HCT116 (cell line): ENCODE data around the gene MICAL3. TPM values are rescaled to one million over a fixed set of nuclear protein-coding genes. Genes with fewer than 3 reads are reported as not detected.
A peak's percentile ranks its signal among the peaks of the same experiment; 100 is the strongest.

Experiments
- ATAC-seq: fragments of 200-7000 bp; cut with Tn5 transposase; 2 replicates; pipeline ENCODE4 v1.9.1; 2020; ENCODE audit warnings: mild to moderate bottlenecking, moderate library complexity
- BruUV-seq: library from RNA; stranded (reverse); fragments of 400-500 nt; replicated peaks from 2 replicates; lab custom pipeline; 2021; lab: Mats Ljungman, UMichigan
- CTCF ChIA-PET: fragments of 300-600 bp; sonication (Branson Sonifier 250); formaldehyde crosslinking; loops from one replicate; lab custom pipeline; 2021; ENCODE audit warnings: antibody characterized with exemption; lab: Charles Lee
- POLR2A ChIA-PET: fragments of 300-600, 350-600 bp; sonication (Branson Sonifier 250); formaldehyde crosslinking; loops from one replicate; lab custom pipeline; 2021; ENCODE audit warnings: antibody characterized with exemption; lab: Charles Lee
- RAD21 ChIA-PET, 2 experiments: fragments of 300-600 bp; sonication (Branson Sonifier 250); formaldehyde crosslinking; loops; one replicate each; lab custom pipeline; 2023; ENCODE audit warnings: low total read pairs in 2 of 2; ENCODE audit not compliant: uncharacterized antibody in 2 of 2, unreplicated experiment in 2 of 2, low non-redundant PET in 1 of 2; lab: Charles Lee
- DNase-seq: peaks from one replicate; pipeline ENCODE4 v3.0.0-alpha.2; 2010; ENCODE audit warnings: low read depth, low spot score
- H2AFZ ChIP-seq: fragments of 200-600 bp; shearing (Covaris generic), sonication (generic); 2 replicates; pipeline ENCODE4 v1.6.1; 2017; ENCODE audit warnings: low read depth, mixed run types, mixed read lengths, antibody characterized with exemption, low read length; ENCODE audit not compliant: poor library complexity, severe bottlenecking
- H3K27ac ChIP-seq: 2 replicates; pipeline ENCODE4 v1.5.1; 2012; ENCODE audit warnings: low read depth, low read length
- H3K27me3 ChIP-seq: fragments of 200-600 bp; sonication (generic); 2 replicates; pipeline ENCODE4 v1.6.1; 2016; ENCODE audit warnings: mixed run types, low read length, mixed read lengths; ENCODE audit not compliant: insufficient read depth
- H3K36me3 ChIP-seq, 2 experiments: fragments of 200-500 bp in 1 of 2; fragments of 200-600 bp in 1 of 2; sonication (Bioruptor generic) in 1 of 2; sonication (generic) in 1 of 2; 2 replicates each; pipeline versions ENCODE4 v1.5.1 to v1.6.1; 2014 to 2016; ENCODE audit warnings: low read length in 2 of 2, inconsistent platforms in 1 of 2, mixed read lengths in 1 of 2, mixed run types in 1 of 2; ENCODE audit not compliant: insufficient read depth in 2 of 2, control insufficient read depth in 1 of 2
- H3K4me1 ChIP-seq, 2 experiments: fragments of 200-600 bp in 1 of 2; sonication (generic) in 1 of 2; 2 replicates each; pipeline versions ENCODE4 v1.5.1 to v1.6.1; 2012 to 2017; ENCODE audit warnings: low read length in 2 of 2, inconsistent platforms in 1 of 2, mild to moderate bottlenecking in 1 of 2, mixed read lengths in 1 of 2, mixed run types in 1 of 2, moderate library complexity in 1 of 2; ENCODE audit not compliant: insufficient read depth in 2 of 2, control insufficient read depth in 1 of 2
- H3K4me2 ChIP-seq: fragments of 200-600 bp; sonication (generic); 2 replicates; pipeline ENCODE4 v1.6.1; 2017; ENCODE audit warnings: mixed run types, low read length, mixed read lengths
- H3K4me3 ChIP-seq, 2 experiments: fragments of 200-600 bp in 1 of 2; sonication (generic) in 1 of 2; replicated peaks in 1 of 2; 2 replicates each; pipeline ENCODE4 v1.5.1; 2011 to 2016; ENCODE audit warnings: low read length in 2 of 2, control low read depth in 1 of 2, low read depth in 1 of 2, mild to moderate bottlenecking in 1 of 2, mixed read lengths in 1 of 2, mixed run types in 1 of 2
- H3K79me2 ChIP-seq: fragments of 200-600 bp; sonication (generic); 2 replicates; pipeline ENCODE4 v1.6.1; 2017; ENCODE audit warnings: mild to moderate bottlenecking, mixed run types, low read length, moderate library complexity, mixed read lengths; ENCODE audit not compliant: insufficient read depth
- H3K9ac ChIP-seq: fragments of 200-600 bp; sonication (generic); 2 replicates; pipeline ENCODE4 v1.6.1; 2016; ENCODE audit warnings: low read length, mixed read lengths
- H3K9me2 ChIP-seq: fragments of 200-600 bp; sonication (generic), shearing (Covaris generic); 2 replicates; pipeline ENCODE4 v1.6.1; 2017; ENCODE audit warnings: mixed run types, mild to moderate bottlenecking, moderate library complexity; ENCODE audit not compliant: insufficient read depth
- H3K9me3 ChIP-seq, 2 experiments: fragments of 200-500 bp in 1 of 2; fragments of 200-600 bp in 1 of 2; sonication (Bioruptor generic) in 1 of 2; sonication (generic) in 1 of 2; 2 replicates each; pipeline ENCODE4 v1.6.1; 2014 to 2017; ENCODE audit warnings: low read length in 2 of 2, mixed read lengths in 2 of 2, inconsistent platforms in 1 of 2, low read depth in 1 of 2, mild to moderate bottlenecking in 1 of 2, mixed run types in 1 of 2, moderate library complexity in 1 of 2; ENCODE audit not compliant: control insufficient read depth in 1 of 2, insufficient read depth in 1 of 2
- H4K20me1 ChIP-seq: fragments of 200-600 bp; sonication (generic), shearing (Covaris generic); 2 replicates; pipeline ENCODE4 v1.6.1; 2017; ENCODE audit warnings: mixed run types, mild to moderate bottlenecking, moderate library complexity; ENCODE audit not compliant: insufficient read depth
- CBX3 ChIP-seq: IDR thresholded peaks from 2 replicates; pipeline ENCODE4 v1.6.1; 2012; ENCODE audit warnings: low read depth
- CEBPB ChIP-seq: IDR thresholded peaks from 2 replicates; pipeline ENCODE4 v1.6.1; 2012; ENCODE audit warnings: low read depth
- EZH2 ChIP-seq: fragments of 200-600 bp; sonication (generic); IDR thresholded peaks from 2 replicates; pipeline ENCODE4 v1.6.1; 2017; ENCODE audit warnings: antibody characterized with exemption, mixed run types
- FOSL1 ChIP-seq: IDR thresholded peaks from 2 replicates; pipeline ENCODE4 v1.6.1; 2012; ENCODE audit warnings: low read depth
- JUND ChIP-seq: IDR thresholded peaks from 2 replicates; pipeline ENCODE4 v1.6.1; 2012
- POLR2AphosphoS5 ChIP-seq: IDR thresholded peaks from 2 replicates; pipeline ENCODE4 v1.6.1; 2011; ENCODE audit warnings: mild to moderate bottlenecking, low read depth, low read length, moderate library complexity
- SP1 ChIP-seq: IDR thresholded peaks from 2 replicates; pipeline ENCODE4 v1.6.1; 2012; ENCODE audit warnings: low read depth
- intact Hi-C: fragments of 100-400 bp; cut with micrococcal nuclease; formaldehyde crosslinking; loops from 2 replicates; pipeline ENCODE4 v1.10.0; 2022
- total RNA-seq: library from RNA; stranded (reverse); gene quantifications from one replicate; pipeline ENCODE4 v1.2.1, GENCODE V29; 2021; ENCODE audit not compliant: unreplicated experiment
- TF ChIP-seq, protein P1 (sequence below): IDR thresholded peaks from 2 replicates; pipeline ENCODE4 v1.6.1; 2012; ENCODE audit warnings: low read depth
- TF ChIP-seq, protein P2 (sequence below): IDR thresholded peaks from 2 replicates; pipeline ENCODE4 v1.6.1; 2011; ENCODE audit warnings: mild to moderate bottlenecking, low read length, moderate library complexity; ENCODE audit not compliant: insufficient replicate concordance; ENCODE audit errors: extremely low read depth

The MICAL3 gene
- total RNA-seq, 1 experiment from 2014 or later, result 30.8 TPM

- no TSS peak for BruUV-seq
Measured at GRCh38 chr22:18032455-18033101, 8.2 kb upstream of the MICAL3 start.

DNA sequence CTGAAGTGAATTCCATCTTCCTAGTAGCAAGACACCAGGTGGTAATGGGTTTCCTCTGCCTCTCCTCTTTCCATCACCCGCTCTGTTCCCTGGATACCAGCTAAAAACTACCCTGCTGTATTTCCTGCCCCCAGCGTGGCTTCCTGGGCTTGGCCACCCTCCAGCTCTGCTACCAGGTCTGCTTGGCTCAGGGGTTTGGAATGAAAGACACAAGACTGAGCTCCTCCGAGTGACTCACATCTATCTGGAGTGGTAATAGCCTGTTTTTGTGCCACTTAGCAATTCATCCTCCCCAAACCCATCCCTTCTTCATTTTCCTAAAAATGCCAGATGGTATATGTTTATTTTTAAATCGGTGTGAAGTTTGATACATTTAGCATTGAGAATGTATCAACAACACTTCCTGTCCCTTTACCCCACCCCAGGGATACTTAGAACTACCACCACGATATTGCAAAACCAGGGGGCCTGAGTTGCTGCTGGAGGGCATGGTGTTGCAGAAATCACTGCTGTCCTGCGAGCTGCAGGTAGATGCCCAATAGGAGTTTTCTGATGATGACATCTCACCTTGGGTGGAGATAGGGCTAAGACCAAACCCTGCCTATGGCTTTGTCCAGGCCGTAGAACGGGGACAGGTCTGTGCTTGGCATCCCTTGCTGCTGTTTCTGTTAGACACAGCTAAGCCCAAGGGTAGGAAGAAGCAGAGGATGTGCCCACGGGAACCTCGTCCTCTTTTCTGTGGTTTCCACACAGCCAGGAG is 7.5 kb upstream of the MICAL3 start:
- H3K4me1 ChIP-seq, result peaks cover 35 to 43% of the 10 kb centered on the region in 2 experiments
- no peaks in the 10 kb centered on the region for H4K20me1 ChIP-seq
- no TSS peak for BruUV-seq
- TF ChIP-seq POLR2AphosphoS5 (peak; percentile 22; the same call in 1 of the 2 replicates), FOSL1 (peak; percentile 72), EZH2 (no peak), SP1 (peak; percentile 59; the same call in 1 of the 2 replicates), CBX3 (peak; percentile 51; the same call in 1 of the 2 replicates), CEBPB (peak; percentile 18; the same call in 1 of the 2 replicates), JUND (peak; percentile 67; the same call in 1 of the 2 replicates)
- TF ChIP-seq, protein P1, sequence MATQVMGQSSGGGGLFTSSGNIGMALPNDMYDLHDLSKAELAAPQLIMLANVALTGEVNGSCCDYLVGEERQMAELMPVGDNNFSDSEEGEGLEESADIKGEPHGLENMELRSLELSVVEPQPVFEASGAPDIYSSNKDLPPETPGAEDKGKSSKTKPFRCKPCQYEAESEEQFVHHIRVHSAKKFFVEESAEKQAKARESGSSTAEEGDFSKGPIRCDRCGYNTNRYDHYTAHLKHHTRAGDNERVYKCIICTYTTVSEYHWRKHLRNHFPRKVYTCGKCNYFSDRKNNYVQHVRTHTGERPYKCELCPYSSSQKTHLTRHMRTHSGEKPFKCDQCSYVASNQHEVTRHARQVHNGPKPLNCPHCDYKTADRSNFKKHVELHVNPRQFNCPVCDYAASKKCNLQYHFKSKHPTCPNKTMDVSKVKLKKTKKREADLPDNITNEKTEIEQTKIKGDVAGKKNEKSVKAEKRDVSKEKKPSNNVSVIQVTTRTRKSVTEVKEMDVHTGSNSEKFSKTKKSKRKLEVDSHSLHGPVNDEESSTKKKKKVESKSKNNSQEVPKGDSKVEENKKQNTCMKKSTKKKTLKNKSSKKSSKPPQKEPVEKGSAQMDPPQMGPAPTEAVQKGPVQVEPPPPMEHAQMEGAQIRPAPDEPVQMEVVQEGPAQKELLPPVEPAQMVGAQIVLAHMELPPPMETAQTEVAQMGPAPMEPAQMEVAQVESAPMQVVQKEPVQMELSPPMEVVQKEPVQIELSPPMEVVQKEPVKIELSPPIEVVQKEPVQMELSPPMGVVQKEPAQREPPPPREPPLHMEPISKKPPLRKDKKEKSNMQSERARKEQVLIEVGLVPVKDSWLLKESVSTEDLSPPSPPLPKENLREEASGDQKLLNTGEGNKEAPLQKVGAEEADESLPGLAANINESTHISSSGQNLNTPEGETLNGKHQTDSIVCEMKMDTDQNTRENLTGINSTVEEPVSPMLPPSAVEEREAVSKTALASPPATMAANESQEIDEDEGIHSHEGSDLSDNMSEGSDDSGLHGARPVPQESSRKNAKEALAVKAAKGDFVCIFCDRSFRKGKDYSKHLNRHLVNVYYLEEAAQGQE, result no peak
- TF ChIP-seq, protein P2, sequence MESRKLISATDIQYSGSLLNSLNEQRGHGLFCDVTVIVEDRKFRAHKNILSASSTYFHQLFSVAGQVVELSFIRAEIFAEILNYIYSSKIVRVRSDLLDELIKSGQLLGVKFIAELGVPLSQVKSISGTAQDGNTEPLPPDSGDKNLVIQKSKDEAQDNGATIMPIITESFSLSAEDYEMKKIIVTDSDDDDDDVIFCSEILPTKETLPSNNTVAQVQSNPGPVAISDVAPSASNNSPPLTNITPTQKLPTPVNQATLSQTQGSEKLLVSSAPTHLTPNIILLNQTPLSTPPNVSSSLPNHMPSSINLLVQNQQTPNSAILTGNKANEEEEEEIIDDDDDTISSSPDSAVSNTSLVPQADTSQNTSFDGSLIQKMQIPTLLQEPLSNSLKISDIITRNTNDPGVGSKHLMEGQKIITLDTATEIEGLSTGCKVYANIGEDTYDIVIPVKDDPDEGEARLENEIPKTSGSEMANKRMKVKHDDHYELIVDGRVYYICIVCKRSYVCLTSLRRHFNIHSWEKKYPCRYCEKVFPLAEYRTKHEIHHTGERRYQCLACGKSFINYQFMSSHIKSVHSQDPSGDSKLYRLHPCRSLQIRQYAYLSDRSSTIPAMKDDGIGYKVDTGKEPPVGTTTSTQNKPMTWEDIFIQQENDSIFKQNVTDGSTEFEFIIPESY, result no peak
- H3K9me2 ChIP-seq, result no peaks in the 10 kb centered on the region
- H3K4me2 ChIP-seq, result peak overlapping the region; percentile 68
- peak; percentile 85 for ATAC-seq
- H3K9me3 ChIP-seq, result no peaks in the 10 kb centered on the region
- ChIA-PET RAD21 (no interaction called here), CTCF (interaction anchor here (0.8 to 1.3 kb wide), 5 partner anchors 9 to 246 kb away, joined by 3 to 5 read pairs (median 4); partner anchors contain the start of gene PEX26), POLR2A (interaction anchor here (0.9 to 1.5 kb wide), 5 partner anchors 9 to 55 kb away, joined by 3 to 8 read pairs (median 3); no protein-coding TSS in a partner anchor)
- peak overlapping the region; percentile 47 for H3K9ac ChIP-seq
- no peaks in the 10 kb centered on the region for H3K27me3 ChIP-seq
- H3K36me3 ChIP-seq, result no peaks in the 10 kb centered on the region
- no peaks in the 10 kb centered on the region for H3K79me2 ChIP-seq
- peak overlapping the region; percentile 0 to 43; a peak in 3 of 4 replicates for H3K4me3 ChIP-seq
- peak overlapping the region; percentile 87 for H2AFZ ChIP-seq
- peak overlapping the region; percentile 82 for H3K27ac ChIP-seq
- peak; percentile 82 for DNase-seq
- intact Hi-C loops, result loop anchor here (1.0 kb wide), 1 partner anchor 202 kb away; no protein-coding TSS in a partner anchor

More at GRCh38 chr22:18032455-18033101, 8.2 kb upstream of the MICAL3 start:
- Histone ChIP-seq H3K9me2 (no peaks in the 10 kb centered on the region), H4K20me1 (no peaks in the 10 kb centered on the region), H3K79me2 (no peaks in the 10 kb centered on the region), H3K9ac (peak overlapping the region; percentile 47), H3K4me1 (peaks cover 35 to 43% of the 10 kb centered on the region in 2 experiments), H3K36me3 (no peaks in the 10 kb centered on the region), H3K4me2 (peak overlapping the region; percentile 68), H3K4me3 (peak overlapping the region in 1 of 2 experiments; percentile 43; a peak in 2 of 4 replicates), H3K27ac (peak overlapping the region; percentile 82), H3K9me3 (no peaks in the 10 kb centered on the region), H3K27me3 (no peaks in the 10 kb centered on the region), H2AFZ (peak overlapping the region; percentile 87)
- ChIA-PET POLR2A (interaction anchor here (1.2 to 1.5 kb wide), 2 partner anchors 9 to 31 kb away, joined by 4 to 8 read pairs; no protein-coding TSS in a partner anchor), RAD21 (no interaction called here), CTCF (interaction anchor here (1.3 to 1.6 kb wide), 2 partner anchors 9 to 43 kb away, joined by 5 to 7 read pairs; no protein-coding TSS in a partner anchor)
- ATAC-seq, result peak; percentile 68
- TF ChIP-seq EZH2 (no peak), JUND (peak; percentile 56)
- intact Hi-C loops, result no loop called here
- peak; percentile 60 for DNase-seq
